ENCODE measurements around the gene PCDH9.

The PCDH9 gene

GRCh38 chr13:66349966-66350365 lies 880.2 kb downstream of the PCDH9 start:
- no peak for DNase-seq

- DNase-seq, result no peak
Measured at GRCh38 chr13:66348745-66349690, 881.1 kb downstream of the PCDH9 start.

DNA sequence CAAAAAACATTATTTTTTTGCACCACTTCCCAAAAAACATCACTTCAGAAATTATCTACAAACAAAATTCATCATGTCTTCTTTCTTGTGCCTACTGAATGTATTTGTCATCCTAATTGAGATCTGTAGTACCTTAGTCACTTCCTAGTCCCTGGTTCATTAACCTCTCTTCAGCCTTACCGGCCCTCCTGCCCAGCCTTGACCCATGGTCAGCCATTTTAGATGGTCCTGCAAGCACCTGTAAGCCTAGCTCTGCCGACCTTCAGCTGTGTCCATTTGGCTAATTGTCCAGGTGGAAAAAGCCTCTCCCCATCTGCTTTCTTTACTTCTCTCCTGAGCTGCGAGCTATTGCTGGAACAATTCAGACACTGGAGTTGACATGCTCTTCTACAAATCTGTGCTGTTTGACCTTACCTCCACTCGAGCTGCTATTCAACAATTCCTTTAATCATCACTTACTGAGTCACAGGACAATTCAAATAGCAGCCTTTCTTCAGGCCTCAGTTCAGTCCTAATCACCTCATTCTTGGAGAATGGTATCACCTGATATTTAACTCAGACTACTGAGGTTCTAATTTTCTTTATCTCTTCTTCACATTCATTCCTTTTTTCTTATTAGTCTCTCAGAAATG lies 882.5 kb downstream of the PCDH9 start:
- no peak for DNase-seq

DNA sequence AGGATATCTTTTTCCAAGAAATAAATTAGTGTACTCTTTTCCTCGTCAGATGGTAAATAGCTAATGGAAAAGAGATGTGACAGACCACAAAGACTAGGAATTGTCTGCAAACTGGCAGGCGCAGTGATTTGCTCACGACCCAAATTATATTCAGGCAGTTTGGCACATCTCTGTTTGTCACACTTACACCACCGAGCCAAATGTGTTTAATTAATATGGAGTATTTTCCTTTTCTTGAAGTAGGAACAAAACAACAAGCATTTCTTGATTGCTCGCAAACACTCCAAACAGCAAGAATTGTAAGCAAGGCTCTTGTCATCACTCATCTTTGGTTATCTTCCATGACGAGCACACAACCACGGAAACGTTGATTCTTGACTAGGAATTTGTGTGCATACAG lies 884.2 kb downstream of the PCDH9 start:
- DNase-seq, result no peak

DNA sequence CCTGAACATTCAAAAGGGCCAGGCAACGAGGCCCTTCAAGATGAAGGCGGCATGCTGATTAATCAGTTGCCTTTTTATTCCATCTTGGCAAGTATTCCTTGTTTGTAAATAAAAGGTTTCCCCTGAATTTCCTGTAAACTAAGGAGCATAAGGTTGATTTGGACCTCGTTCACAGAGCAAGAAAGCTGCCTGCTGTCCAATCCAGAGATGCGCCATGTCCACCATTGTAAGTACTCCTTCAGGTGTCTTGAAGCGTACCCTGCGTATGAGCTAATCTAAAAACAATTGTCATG lies 884.7 kb downstream of the PCDH9 start:
- no peak for DNase-seq

GRCh38 chr13:66344805-66345517 lies 885.2 kb downstream of the PCDH9 start:
- no peak for DNase-seq

DNA sequence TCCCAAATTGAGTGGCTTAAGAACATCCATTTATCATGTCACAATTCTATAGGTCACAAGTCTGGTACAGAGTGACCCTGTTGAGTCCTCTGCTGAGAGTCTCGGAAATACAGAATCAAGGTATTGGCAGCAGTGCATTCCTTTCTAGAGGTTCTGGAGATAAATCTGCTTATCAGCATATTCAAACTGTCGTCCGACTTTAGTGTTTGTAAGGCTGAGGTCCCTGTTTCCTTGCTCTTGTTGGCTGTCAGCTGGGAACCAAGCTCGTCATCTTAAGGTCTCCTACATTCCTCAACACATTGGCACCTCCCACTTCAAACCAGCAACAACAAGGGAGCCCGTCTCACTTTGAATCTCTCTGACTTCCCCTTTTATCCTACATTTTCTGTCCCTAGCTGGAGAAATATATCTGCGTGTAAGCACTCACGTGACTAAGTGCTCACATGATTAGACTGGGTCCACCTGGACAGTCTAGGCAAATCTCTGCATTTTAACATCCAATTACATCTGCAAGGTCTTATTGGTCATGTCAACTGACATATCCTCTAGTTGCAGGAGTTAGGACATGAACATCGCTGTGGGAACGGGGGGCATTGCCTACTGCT lies 886.8 kb downstream of the PCDH9 start:
- DNase-seq, result no peak

DNA sequence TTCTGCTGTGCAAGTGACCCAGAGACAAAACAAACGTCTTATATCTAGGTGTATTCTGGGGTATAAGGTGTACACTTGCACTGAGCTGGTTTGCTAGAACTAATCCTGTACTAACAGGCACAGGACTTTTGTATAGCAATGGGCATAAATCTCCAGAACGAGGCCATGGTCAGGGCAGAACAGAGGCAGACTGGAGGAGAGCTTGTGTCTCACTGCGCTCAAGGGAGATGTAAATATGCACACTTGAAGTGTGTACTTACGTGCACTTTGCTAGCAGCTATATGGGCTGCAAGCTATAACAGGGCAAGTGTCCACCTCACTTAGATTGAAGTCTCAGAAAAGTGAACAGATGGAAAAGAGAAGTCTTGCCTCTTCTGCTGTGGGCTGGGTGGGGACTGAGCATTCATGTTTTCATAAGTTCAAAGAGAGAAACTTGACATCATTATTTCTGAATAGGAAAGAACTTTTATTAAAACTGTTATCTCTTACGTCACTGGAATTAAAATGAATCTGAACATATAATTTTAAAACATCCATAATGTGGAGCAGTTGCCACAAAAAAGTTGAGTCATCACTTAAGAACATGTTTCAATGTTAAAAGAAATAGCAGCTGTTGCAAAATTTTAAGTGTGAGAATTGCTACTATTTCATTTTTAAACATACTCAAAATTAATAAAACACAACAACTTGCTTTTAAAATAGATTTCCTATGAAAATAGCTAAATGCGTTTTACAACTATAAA lies 888.3 kb downstream of the PCDH9 start:
- no peak for DNase-seq

GRCh38 chr13:66339214-66339613 lies 890.9 kb downstream of the PCDH9 start:
- DNase-seq, result no peak

GRCh38 chr13:66338542-66338941 lies 891.6 kb downstream of the PCDH9 start:
- no peak for DNase-seq

DNA sequence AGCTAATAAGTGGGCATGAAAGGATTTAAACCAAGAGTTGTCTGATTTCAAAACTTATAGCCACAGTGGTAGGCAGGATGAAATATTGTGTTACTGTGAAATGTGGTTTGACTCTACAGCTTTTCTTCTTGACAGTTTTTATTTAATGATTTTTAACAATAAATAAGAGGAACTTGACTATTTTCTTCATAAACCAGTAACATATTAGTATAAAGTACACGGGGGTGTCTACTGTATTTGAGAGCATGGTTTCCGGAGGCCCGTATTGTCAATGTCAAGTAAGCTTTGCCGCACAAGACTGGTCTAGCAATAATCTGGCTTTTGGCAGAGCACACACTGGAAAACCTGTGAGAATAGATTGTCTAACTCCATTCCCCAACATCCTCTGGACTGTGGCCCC lies 894.5 kb downstream of the PCDH9 start:
- DNase-seq, result no peak

DNA sequence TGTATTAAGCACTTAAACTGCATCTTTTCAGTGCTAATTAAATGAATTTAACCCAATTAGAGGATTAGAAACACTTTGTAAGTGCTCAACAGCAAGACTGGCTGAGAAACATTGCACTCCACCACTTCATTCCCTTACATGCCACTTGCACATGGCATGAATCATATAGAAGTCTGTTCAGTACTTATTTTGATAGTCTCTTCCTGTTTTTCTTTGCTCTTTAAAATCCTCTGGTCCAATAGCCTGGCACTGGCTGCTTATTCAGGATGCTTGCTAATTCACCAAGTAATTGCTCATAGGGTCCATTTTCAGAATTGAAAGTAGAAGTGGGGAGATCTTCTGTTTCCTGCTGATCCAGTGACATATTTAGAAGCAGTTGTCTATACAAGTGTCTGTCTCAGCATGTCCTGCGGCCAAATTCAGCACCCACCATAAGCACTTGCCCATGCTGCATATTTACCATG lies 900.1 kb downstream of the PCDH9 start:
- DNase-seq, result no peak

GRCh38 chr13:66328476-66328875 lies 901.7 kb downstream of the PCDH9 start:
- no peak for DNase-seq

- DNase-seq, result no peak
Measured at GRCh38 chr13:66323745-66324347, 906.3 kb downstream of the PCDH9 start.

GRCh38 chr13:66322936-66323335 lies 907.2 kb downstream of the PCDH9 start:
- no peak for DNase-seq

GRCh38 chr13:66322193-66322740 lies 907.9 kb downstream of the PCDH9 start:
- no peak for DNase-seq

GRCh38 chr13:66314911-66315310 lies 915.2 kb downstream of the PCDH9 start:
- DNase-seq, result no peak

- DNase-seq, result no peak
Measured at GRCh38 chr13:66313413-66313812, 916.7 kb downstream of the PCDH9 start.

DNA sequence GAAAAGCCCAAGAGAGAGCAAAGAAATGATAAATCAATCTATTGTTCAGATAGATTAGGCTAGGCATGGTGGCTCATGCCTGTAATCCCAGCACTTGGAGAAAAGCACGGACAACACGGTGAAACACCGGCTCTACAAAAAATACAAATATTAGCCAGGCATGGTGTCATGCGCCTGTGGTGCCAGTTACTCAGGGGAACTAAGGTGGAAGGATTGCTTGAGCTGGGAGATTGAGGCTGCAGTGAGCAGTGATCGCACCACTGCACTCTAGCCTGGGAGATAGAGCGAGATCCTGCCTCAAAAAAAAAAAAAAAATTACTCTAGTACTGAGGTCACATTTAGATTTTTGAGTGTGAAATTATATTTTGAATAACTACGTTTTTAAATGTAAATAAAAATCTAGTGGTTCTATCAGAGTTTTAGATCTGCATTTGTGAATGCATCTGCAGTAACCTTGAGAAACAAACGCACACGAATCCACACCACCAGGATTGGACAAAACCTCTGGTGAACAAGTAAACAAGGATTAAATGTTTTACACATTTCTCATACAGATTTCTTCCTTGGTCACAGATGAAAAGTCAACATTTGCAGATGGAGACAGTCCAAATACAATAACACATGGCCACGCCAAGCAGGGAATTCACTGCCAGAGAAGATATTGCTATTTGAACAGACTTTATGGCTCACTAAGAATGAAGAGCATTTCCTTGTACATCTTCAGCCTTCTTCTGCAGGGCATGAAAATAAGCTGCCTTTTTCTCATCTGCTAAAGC lies 917.6 kb downstream of the PCDH9 start:
- DNase-seq, result no peak

GRCh38 chr13:66305961-66306617 lies 924.0 kb downstream of the PCDH9 start:
- no peak for DNase-seq

GRCh38 chr13:66301482-66301881 lies 928.7 kb downstream of the PCDH9 start:
- no peak for DNase-seq
